GM21723 (cell line): ENCODE measurements around the gene NUP85.
"Not testable (repeated sequence)": the region's sequence is repeated elsewhere in the genome, so short reads cannot be mapped to it uniquely, and the experiment has no call there.

Experiments
- ATAC-seq: cut with Tn5 transposase; IDR thresholded peaks from one replicate; pipeline ENCODE4 v1.9.1; 2021; ENCODE audit warnings: mild to moderate bottlenecking, moderate library complexity; ENCODE audit not compliant: unreplicated experiment

The NUP85 gene

DNA sequence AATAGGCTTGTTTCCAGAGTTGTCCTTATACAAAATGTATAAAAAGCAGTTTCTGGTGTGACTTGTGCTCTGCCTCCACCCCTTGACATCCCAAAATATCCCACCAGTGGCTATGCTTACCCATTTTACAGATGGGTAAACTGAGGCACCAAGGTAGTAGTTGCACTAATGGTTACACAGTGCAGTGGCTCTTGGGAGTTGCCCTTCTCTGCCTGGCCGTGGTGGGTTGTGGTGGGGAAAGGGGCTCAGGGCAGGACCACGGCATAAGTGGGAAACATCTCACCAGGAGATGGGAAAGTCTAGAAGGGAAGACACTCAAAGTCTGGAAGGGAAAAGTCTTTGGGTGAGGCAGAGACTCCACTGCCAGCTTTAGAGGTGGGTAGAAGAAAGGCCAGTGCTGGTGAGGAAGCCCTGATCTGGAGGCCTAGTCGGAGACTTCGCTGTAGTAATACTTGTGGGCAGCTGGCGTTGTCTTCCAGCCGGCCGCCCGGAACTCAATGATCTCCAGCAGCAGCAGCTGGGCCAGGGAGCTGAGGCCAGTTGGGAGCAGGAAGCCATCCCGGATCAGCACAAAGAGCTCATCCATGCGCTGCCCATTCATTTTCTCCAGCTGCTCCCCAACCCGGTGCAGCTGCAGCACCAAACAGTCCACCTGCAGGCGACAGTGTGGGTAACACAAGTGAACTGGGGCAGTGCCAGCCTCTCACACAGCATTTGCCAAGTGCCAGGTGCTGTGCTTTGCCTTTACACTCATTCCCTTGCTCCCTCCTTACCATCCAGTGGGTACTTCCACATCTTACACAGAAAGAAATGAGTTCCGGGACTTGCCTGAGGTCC lies 61.1 kb downstream of the NUP85 start:
- no peak for ATAC-seq

DNA sequence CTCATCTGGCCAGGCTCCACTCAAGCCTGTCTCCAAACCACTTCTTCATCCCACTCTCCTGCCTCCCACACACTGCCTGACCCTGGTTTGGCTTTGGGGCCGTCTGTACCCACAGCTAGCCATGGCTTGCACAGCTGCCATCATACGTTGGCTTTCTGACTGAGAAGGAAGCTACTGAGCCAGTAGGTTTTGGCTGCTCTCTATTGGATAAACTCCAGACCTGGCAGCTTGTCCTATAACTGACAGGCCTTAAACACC lies 61.6 kb downstream of the NUP85 start:
- ATAC-seq: no peak

DNA sequence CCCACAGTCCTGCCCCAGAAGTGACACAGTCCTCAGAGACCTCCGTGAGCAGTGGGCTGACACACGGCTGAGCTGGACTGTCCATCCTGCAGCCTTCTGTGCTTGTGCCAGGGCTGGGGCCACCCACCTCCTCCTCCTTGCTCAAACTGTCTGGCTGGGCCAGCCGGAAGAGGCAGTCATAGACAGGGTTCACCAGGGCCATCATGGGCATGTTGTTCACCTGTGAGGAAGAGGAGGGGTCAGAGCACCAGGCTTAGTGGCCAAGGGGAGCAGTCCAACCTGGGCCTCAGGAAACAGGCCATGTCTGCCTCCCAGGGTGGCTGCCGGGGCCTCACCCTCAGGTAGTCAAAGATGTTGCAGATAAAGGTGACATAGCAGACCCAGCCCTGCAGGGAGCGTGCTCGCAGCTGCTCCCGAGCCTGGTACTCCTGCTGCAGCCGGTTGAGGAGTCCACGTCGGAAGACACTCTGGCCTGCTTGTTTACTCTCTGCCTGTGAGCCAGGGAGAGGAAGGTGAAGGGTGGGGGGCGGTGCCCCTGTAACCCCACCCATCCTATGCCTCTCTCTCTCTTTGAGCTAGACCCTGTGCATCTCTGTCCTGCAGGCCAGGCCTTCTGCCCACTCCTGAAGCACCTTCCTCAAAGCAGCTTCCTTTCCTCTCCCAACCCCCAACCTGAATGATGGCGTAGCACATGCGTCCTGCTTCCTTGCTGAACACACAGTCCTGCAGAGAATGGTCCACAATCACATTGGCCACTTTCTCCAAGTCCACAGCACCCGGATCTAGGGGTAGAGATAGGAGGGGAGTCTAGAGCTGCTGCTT lies 62.1 kb downstream of the NUP85 start:
- no peak for ATAC-seq

DNA sequence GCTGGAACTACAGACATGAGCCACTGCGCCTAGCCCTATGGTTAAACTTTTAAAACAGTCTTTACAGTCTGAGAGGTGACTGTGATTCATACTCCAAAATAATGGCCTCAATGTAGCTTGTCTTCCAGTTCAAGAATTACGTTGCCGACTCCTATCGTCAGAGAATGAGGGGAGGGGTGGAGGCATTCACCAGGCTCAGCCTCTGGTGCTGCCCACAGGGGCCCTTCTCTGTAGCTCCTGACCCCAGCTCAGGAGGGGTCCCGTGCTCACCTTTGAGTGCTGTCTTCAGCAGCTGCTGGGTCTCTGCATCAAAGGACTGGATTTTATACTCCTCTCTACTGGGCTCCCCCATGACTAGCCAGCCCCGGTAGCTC lies 64.4 kb downstream of the NUP85 start:
- ATAC-seq: no peak

DNA sequence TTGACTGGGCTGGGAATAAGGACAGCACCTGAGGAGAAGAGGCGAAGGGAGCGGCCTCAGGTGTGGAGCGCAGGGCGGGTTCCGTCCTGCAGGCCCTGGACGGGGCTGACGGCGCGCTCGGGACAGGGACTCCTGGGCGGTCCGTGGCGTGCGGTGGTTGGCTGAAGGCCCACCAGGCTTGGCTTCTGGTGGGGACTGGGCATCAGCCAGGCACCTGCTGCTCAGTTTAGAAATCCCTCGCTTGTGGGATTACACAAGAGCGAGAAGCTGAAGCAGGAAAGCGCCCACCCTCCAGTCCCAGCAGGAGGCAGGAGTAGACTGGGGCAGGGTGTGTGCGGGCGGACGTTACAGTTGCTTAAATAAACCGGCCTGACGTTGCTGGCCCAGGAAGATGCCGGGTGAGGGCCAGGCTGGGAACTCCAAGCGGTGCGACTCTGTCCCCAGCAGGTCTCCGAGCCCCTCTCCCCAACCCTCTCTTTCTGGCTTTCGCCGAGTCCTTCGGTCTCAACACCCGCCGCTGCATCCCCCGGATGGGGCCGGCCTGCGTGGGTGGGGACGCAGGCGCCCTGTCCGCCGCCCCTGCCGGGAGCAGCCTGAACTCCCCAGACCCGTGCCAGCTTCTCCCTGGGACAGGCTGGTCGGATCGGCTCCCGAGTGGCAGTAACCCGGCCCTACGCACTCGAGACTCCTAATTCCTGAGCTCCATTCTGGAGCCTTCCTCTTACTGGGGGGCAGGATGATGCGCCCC lies 64.9 kb downstream of the NUP85 start:
- ATAC-seq: peak; percentile 43

DNA sequence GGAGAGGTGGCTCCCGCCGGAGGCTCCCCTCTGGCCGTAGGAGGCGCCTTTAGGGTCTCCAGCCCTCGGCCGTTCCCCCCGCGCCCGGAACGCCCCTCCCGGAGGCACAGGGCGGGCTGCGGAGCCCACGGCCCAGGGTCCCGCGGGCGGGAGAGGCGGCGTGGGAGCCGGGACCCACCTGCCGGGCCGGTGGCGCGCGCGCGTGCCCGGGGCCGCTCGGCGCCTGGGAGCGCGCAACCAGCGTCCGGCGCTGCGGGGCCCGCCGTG lies 65.4 kb downstream of the NUP85 start, which contains the start of gene MIF4GD:
Gene MIF4GD (minus strand): TSS at position 266 of the 267 bp plus-strand sequence. CDS start 1,036 bp downstream, outside the sequence.
- ATAC-seq: peak; percentile 21

DNA sequence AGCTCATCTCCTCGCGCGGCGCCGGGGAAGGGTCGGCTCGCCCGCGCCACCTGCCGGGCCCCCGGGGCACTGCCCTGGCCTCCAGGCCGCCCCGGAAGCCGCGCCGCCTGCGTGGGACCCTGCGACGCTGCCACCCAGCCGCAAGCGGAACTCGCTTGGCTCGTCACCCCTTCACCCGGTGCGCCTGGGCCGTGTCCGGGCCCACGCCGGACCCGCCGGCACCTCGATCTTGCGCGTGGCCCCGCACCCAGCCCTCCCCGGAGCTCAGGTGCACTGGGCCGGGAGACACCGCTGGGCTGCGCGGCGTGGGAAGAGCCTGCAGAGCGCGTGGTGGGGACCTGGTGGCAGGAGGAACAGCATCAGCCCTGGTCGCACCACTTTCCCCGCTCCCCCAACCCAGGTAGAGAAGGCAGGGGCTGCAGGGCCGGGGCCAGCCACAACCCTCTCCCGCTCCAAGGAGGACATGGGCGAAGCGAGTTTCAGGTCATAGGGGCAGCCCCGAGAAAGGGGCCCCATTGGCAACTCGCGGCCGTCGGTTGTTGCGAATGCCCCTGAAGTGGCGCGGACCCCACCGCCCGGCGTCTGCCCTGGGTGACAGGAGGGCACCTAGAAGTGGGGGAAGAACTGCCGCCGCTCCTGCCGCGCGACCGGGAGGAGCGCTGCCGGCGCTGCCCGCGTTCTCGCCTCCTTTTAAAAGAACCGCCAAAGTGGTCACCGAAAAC lies 65.9 kb downstream of the NUP85 start:
- peak; percentile 57 for ATAC-seq

DNA sequence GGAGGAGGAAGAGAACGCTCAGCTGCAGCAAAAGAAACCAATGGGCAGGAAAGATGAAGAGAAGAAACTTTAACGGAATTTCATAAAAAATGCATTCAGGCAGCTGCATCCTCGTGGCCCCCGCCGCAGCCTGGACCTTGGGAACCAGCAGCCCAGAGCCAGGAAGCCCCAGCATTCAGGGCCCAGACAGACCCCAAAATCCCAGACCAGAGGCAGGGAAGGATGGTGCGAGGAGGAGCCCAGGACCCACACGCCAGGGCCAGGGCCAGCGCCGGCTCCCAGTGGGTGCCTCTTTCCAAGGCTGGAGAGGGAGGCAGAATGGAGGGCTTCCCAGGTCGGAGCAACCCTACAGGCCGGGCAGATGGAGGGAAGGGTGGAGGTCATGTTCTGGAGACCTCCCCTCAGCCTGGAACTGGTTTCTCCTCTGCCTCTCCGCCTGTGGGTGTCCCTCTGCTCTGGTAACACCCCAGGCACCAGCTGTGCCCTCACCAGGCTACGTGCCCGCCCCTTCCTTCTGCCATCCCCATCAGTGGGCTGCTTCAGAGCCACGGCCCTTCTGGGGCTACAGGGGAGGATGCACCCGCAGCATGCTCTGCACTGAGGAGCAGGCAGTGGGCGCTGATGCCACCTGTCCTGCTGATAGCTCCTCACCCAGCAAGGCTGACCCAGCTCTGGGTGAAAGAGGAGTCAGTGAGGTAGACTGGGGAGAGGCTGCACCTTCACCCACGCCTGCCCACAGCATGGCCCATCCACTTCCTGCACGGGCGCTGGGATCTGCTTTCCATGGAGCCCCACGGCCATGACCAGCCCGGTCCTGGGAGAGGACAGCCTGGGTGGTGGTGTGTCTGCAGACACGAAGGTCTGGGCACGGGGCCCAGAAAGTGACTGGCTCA lies 66.7 kb downstream of the NUP85 start:
- ATAC-seq: no peak

DNA sequence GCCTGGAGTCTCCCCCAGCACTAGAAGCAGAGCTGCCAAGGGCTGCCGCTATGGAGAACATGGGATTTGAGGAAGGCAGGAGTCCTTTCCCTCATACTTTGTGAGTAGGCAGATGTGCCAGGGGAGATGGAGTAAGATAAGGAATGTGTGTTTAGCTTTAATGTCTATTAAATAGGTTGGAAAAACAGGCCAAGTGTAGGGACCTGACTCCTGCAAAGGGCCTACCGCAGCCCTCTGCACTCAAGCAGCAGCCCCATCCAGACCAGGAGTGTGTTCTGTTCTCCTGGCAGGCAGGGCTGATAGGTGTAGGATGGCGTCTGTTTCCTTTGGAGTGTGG lies 67.3 kb downstream of the NUP85 start:
- no peak for ATAC-seq

DNA sequence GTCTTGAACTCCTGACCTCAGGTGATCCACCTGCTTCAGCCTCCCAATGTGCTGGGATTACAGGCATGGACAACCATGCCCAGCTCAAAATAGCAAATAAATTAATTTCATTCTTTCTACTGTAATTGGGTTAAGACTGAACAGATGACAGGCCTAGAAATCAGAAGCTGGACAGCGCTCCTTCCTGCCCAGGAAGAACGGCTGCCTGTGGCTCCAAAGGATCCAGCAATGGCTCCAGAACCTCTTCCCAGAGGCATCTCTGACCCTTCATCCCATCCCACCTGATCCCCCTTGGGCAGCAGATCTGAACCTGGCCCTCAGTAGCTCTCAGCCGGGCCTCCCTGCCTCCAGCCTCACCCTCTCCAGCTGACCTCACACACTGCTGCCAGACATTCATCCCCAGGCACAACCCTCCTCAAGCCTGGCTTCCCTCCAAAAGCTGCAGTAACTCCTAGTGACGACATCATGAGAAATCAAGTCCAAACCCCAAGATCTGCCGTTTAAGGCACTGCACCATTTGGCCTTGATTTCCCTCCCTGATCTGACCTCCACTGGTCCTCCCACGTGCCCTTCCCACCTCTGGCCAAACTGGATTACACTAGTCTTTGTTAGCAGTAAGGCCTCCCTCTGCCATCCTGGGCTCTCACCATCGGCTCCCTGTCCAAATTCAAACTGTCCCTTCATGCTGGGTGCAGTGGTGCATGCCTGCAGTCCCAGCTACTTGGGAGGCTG lies 68.7 kb downstream of the NUP85 start:
- ATAC-seq: no peak

DNA sequence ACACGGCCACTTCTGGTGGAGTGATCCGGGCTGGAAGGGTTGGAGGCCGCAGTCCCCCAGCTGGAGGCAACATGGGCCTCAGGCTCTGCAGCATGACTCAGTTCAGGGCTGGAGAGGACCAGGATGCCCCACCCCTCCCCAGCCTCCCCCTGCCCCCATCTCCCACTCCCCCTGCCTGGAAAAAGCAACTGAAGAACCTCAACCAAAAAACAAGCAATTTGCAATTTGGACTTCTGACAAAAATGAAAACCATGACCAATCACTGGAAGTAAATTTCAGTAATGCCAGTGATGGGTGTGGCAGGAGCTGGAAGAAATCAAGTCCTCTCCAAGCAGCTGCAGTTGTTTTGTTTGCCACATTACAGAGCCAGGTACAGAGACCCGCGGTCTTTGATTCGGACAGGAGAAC lies 72.2 kb downstream of the NUP85 start:
- no peak for ATAC-seq

DNA sequence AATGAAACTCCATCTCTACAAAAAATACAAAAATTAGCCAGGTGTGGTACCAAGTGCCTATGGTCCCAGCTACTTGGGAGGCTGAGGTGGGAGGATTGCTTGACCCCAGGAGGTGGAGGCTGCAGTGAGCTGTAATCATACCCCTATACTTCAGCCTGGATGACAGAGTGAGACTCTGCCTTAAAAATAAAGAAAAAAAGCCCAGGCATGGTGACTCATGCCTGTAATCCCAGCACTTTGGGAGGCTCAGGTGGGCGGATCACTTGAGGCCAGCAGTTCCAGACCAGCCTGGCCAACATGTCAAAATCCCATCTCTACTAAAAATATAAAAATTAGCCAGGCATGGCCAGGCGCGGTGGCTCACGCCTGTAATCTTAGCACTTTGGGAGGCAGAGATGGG lies 74.7 kb downstream of the NUP85 start:
- not testable (repeated sequence) for ATAC-seq

DNA sequence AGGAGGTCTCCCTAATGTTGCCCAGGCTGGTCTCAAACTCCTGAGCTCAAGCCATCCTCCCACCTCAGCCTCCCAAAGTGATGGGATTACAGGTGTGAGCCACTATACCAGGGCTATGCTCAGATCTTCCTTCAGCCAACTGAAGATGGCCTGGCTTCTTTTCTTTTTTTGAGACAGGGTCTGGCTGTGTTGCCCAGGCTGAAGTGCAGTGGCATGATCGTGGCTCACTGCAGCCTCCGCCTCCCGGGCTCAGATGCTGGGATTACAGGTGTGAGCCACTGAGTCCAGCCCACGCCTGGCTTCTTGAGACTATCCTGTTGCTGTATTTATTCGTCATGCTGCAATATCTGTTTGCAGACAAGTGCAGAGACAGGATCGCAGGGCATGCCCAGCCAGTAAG lies 79.6 kb downstream of the NUP85 start:
- ATAC-seq: no peak
